Stimulated activated CD4-positive, alpha-beta T cell treated with anti-CD3 and anti-CD28 coated beads, Interleukin-12 subunit alpha, Interleukin-12 subunit beta, amount 100 ng/mL, for 24 hours (primary cell): ENCODE measurements around the gene GRAMD4.
"Not testable (repeated sequence)": the region's sequence is repeated elsewhere in the genome, so short reads cannot be mapped to it uniquely, and the experiment has no call there.

Source experiments
- DNase-seq, 2 experiments: peaks; one replicate each; pipeline ENCODE4 v3.0.0-alpha.2; 2020; ENCODE audit warnings: low read depth in 2 of 2

Gene GRAMD4

DNA sequence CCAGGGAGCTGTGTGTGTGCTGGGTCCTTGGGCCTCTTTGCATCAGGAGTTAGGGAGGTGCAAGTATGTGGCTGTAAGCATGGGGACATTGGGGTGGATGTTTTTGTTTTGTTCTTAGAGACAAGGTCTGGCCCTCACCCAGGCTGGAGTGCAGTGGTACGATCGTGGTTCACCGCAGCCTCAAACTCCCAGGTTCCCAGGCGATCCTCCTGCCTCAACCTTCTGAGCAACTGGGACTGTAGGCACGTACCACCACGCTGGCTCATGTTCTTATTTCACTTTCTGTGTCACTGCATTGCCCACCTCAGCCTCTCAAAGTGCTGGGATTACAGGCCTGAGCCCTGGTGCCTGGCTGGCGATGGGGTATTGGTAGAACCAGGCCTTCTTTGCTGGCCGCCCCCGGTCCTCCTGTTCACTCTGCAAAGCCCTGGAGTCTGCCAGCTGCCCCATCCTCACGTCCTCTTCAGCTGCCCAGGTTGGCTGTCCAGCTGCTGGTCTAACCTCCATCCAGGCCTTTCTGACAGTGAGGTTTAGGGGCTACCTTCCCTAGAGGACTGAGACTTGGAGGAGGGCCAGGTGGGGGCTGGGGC is 851 bp upstream of the GRAMD4 start:
- DNase-seq: no peak

DNA sequence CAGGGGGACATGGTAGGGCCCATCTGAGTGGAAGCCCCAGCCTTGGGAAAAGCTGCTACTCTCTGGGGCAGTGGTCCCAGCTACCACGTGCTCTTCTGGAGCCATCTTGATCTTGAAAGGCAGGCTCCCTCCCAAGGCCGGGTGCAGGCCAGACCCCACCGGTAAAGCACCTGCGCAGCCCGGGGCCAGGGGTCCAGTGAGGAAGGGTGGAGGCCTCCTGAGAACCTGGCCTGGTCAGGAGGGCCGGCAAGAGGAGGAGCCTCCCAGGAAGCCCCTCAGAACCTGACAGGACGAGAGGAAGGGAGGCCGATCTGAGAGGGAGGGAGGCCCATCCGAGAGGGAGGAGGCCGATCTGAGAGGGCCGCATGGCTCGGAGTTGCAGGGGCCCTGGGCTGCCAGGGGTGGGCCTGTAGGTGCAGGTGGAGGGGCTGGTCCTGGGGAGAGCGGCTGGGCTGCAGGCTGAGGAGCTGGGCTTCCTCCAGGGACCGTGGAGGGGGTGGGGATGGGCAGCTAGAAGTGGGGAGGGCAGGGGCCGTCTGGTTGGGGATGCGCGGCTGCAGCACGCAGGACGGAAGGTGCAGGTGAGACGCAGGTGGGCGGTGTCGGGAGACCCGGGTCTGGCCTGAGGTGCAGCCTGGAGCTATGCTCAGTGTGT is 529 bp downstream of the GRAMD4 start:
- DNase-seq: no peak

DNA sequence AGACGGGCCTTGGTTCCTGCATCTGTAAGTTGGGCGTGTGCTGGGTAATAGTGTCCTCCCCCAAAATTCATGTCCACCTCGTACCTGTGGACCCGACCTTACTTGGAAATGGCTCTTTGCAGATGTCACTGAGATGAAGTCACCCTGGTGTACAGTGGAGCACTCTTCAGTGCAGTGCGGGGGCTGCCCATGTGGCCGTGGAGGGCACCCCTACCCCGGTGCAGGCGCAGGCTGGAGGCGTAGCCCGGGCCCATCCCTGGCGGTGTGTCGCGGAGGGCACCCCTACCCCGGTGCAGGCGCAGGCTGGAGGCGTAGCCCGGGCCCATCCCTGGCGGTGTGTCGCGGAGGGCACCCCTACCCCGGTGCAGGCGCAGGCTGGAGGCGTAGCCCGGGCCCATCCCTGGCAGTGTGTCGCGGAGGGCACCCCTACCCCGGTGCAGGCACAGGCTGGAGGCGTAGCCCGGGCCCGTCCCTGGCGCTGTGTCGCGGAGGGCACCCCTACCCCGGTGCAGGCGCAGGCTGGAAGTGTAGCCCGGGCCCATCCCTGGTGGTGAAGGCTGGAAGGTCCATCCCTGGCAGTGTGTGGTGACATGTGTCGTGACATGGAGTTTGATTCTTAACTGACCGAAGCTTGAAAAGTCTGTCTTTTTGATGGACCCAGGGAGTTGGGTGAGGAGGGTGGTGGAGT is 1.2 kb downstream of the GRAMD4 start:
- DNase-seq: not testable (repeated sequence)

DNA sequence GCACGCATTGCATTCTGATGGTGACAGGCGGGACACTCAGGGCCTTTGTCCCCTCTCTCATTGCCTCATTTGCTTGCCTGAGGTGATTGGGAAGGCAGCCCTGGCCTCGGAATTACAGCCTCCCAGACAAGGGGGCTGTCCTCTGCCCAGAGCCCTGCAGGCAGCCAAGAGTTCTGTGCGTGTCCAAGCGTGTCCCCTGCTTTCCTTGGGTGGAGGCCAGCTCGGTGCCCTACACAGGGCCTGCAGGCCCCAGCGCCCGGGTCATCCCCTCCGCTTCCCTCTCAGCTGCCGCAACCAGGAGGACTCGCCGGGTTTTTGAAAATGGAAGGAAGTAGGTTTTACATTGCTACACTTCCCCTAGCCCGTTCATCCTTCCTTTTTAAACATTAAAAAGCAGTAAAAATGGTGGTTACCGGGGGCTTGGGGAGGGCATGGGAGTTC is 1.9 kb downstream of the GRAMD4 start:
- DNase-seq: no peak

DNA sequence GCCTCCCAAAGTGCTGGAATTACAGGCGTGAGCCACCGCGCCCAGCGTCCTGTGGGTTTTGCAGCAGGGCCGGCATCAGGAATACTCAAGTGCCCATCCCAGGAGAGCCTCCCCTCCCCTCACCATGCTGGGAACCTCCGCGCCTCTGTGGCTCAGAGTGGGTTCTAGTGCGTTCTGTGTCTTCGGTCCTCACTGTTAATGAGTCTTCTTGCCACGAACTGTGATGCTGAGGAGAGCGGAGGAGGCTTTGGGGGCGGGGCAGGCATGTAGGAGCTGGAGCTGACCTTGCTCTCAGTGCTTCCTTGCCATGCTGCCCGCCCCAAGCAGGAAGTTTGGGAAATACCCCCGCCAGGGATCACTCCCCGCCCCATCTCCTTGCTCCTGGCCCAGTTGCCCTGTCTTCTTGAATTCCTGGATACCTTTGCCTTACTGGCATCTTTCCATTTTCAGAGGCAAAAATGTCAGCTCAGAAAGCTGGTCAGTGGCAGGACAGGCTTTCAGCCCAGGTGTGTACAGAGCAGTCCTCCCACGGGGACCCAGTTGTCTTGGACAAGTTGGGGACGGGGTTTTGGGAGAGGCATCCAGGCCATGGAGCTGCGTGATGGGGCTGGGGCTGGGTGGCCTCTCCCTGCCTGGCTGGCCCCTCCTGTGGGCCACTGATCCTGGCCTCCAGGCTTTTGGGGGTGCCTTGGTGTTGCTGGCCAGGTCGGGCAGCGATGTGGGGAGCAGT is 5.1 kb downstream of the GRAMD4 start:
- no peak for DNase-seq

DNA sequence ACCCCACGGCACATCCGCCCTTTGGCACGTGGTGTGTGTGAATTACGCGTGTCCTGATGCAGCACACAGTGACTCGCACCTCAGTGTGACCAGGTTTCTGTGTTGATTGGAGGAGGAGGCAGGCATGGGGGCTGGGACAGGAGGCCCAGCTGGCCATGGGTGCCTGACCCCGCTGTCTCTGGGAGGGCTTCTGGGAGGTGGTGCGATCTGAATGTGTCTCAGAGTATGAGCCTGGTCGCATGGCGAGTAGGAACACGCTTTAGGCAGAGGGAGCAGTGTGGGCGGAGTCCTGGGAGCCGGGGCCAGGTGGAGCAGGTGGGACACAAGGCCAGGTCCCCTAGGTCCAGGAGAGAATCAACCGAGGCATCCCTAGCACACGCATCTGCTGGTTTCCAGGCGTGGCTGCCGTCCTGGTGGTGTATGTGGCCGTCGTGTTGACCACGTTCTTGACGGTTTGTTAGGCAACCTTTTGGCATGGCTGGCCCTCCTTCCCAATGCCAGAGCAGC is 5.7 kb downstream of the GRAMD4 start:
- no peak for DNase-seq

DNA sequence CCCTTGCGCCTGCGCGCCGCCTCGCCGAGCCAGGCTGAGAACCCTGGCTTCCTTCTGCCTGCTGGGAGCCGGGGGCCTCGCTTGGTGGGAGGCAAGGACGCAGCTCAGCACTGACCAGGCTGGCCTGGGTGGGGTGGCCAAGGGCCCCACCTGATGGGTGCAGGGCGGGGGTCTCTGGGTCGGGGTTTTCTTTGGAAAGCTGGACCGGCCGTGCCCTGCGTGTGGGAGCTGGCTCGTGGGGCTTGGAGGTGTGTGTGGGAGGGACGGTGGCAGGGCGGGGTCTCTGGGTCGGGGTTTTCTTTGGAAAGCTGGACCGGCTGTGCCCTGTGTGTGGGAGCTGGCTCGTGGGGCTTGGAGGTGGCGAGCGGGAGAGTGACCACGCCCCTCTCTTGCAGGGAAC is 6.2 kb downstream of the GRAMD4 start:
- DNase-seq: no peak

DNA sequence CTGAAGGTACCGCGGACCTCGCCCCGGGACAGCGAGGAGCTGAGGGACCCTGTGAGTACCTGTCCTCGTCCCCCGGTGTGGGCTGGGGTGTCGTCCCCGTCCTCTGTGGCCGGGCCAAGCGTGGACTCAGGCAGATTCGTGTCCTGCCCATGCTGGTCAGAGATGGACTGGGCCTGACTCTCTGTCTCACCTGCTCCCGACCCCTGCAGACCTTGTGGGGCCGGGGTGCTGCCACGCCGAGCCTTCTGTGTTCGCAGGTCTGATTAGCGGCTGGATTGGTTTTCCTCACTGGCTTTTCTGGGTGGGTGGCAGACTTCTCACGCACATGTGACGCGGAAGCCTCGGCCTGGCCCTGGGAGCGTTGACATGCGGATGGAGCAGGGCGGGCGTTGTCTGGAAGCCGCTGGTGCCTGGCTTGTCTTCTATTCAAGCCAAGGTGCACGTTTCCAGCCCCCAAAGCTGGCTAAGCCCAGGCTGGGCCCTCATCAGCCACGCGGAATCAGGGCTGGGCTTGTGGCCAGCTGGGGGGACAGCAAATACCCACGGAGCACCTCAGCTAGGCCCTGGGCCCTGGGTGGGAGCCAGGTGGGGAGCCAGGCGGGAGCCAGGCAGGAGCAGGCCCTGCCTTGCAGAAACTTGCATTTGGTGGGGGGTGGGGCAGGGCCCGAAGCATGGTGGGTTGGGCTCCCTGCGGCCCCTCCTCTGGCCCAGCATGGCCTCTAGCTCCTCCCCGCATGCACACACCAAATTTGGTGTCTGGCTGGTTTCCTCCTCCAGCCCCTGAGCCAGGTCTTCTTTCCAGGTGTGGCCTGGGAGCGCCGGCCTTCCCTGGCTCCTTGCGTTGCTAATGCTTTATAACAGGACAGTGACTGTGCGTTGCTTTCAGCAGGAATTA is 7.0 kb downstream of the GRAMD4 start:
- DNase-seq: no peak

DNA sequence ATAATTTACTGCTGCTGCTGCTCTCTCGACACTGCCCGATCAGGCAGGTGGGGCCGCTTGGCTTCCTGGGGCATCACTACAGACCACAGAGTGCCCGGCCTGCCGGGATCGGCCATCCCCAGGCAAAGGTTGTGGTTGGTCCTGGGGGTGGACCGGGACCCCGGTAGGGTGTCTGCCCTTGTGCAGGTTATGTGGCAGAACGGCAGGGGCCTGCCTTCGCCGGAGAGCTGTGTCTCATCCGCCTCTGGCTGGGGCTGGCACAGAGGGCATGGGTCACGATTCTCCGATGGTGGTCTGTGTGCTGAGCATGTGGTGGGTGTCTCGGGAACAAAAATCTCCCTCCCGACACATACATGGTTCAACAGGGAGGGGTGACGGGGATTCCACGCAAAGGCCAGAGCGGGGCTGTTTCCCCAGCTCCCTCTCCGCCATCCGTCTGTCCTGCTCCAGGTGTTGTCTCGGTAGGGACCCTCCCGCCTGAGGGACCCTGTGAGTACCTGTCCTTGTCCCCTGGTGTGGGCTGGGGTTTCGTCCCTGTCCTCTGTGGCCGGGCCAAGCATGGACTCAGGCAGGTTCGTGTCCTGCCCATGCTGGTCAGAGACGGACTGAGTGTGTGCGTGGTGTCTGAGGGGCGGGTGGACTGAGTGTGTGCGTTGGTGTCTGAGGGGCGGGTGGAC is 7.8 kb downstream of the GRAMD4 start:
- no peak for DNase-seq

DNA sequence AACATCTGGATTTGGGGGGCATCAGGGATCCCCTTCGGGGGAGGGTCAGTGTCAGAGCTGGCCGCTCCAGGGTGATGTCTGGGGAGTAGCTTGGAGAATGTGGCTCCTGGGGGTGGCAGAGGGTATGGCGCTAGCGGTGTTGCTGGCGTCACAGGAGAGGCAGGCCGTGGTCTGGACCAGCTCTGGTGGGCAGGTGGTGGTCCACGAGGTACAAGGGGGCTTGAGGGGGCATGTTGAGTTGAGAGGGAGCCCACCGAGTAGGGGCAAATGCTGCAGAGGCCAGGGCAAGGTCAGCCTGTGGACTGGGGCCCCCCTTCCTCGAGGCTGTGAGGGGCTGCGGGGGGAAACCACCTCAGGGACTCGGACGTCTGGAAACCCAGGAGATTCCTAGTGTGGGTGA is 8.6 kb downstream of the GRAMD4 start:
- no peak for DNase-seq

DNA sequence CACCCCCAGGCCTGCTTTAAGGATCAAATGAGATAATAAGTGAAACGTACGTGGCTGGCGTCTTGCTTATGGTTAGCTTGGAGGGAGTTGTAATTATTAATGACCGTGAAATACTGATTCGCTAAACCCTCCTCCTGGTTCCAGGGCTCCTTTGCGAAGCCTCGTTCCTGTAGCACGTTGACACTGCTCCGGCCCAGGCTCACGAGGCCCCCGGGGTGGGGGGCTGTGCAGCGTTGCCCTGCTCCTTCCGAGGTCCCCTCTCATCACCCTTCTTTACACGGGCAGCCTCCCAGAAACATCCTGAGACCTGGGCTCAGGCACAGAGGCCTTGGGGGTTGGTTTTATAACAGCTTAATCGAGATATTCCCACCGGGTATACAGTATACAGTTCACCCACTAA is 9.1 kb downstream of the GRAMD4 start:
- DNase-seq: no peak

DNA sequence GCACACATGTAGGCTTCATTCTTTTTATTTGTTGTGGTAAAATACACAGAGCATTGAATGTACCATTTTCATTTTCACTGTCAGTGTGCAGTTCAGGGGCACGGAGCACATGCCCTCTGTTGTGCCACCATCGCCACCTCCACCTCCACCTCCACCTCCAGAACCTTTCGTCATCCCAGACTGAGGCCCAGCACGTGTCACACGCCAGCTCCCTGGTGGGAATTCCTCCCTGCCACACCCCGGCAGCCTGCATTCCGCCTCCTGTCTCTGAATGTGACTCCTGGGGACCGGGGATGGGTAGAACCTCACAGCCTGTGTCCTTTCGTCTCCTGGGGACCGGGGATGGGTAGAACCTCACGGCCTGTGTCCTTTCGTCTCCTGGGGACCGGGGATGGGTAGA is 10.9 kb downstream of the GRAMD4 start:
- DNase-seq: no peak

DNA sequence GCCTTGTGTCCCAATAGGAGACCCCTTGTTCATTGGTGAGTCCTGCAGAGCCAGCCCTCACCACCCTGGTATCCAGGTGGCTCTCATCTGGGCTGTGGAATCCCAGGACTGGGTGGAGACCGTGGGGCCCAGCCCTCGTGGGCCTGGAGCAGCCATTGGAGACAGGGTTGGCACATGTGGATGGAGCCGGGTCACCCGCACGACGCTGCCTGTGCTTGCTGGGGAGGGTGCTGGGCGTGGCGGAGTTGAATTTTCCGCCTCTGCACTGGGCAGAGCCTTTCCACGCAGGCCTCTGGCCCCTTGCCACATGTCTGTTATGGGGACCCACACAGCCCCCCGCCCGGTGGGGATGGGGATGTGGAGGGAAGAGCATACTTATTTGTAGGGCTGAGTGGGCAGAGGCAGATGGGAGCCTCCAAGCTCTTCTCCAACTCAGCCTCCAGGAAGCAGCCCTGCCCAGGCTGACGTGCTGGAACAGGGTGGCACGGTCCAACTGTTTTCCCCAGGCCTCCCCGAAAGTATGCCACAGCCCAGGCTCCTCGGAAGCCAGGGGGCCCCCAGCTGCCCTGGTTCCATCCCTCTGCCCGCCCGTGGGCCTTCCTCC is 12.6 kb downstream of the GRAMD4 start:
- DNase-seq: no peak

DNA sequence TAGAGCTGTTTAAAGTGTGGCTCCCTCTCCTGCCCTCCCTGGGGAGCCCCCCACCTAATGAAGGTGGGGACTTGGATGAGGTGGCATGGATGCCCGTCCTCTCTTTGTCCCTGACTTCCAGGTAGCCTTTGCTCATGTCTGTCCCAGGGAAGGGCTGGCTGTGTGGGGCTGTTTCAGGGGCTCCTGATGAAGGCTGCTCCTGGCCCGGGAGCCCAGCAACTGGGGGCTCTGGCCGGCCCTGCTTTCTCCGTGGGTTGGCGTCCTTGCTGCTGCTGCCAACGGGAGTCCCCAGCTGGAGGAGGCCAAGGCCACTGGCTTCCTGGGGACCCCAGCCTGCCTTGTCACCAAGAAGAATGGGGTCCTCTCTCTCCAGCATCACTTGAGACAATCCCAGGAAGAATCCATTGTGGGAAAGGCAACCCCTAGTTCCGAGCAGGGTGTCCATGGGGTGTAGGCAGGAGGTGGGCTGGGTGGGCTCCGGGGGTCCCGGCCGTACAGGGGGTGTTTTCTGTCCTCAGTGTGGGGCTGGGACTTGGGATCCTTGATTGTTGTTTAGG is 13.2 kb downstream of the GRAMD4 start:
- DNase-seq: no peak

DNA sequence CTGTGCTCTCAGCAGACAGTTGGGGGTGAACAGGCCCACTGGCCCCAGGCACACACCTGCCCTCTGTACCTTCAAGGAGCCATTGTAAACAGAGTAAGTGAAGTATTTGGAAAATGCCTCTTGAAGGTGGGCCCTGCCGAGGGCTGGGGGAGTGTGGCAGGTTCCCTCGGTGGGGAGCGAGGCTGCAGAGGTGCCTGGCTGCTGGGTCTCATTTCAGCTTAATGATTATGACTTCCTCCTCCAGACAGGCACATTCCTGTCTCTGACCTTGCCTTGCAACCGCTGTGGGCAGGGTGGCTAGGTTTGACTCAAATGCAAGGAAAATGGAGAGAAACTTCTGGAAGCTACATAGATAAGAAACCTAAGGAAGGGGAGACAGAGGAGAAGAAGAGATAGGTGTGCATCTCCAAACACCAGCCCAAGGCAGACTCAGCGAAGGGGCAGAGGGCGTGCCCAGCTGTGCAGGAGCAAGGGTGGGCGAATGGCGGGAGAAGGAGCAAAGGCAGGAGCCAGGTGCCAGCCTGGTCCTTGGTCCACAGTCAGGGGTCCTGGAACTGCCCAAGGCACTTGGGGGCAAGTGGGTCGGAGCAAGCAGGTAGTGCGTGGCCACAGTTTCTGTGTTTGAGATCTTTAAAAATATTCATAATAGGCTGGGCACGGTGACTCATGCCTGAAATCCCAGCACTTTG is 14.0 kb downstream of the GRAMD4 start:
- no peak for DNase-seq

DNA sequence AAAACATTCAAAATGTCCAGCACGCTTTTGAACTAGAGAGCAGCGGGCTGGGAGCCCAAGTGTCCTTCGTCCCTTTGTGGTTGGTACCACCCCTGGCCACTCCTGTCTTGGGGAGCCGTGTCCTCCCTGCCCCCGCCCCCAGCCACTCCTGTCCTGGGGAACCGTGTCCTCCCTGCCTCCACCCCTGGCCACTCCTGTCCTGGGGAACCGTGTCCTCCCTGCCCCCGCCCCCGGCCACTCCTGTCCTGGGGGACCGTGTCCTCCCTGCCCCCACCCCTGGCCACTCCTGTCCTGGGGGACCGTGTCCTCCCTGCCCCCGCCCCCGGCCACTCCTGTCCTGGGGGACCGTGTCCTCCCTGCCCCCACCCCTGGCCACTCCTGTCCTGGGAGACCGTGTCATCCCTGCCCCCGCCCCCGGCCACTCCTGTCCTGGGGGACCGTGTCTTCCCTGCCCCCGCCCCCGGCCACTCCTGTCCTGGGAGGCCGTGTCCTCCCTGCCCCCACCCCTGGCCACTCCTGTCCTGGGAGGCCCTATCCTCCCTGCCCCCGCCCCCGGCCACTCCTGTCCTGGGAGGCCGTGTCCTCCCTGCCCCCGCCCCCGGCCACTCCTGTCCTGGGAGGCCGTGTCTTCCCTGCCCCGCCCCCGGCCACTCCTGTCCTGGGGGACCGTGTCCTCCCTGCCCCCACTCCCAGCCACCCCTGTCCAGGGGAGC is 14.9 kb downstream of the GRAMD4 start:
- DNase-seq: not testable (repeated sequence)

DNA sequence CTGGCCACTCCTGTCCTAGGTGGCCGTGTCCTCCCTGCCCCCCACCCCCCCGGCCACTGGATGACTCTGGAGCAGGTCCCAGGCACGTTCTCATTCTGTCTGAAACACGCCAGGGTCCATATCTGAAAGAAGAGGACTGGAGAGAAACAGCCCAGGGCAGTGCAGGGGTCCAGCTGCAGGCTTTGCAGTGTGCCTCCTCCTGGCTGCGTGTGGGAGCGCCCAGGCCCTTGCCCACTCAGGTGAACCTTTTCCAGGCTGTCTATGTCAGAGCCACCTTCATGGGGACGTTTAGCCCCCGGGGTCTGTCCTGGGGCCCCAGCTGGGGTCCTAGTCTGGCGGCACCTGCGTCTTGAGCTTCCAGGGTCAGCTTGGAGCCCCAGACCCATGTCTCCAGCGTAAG is 15.6 kb downstream of the GRAMD4 start:
- DNase-seq: no peak

DNA sequence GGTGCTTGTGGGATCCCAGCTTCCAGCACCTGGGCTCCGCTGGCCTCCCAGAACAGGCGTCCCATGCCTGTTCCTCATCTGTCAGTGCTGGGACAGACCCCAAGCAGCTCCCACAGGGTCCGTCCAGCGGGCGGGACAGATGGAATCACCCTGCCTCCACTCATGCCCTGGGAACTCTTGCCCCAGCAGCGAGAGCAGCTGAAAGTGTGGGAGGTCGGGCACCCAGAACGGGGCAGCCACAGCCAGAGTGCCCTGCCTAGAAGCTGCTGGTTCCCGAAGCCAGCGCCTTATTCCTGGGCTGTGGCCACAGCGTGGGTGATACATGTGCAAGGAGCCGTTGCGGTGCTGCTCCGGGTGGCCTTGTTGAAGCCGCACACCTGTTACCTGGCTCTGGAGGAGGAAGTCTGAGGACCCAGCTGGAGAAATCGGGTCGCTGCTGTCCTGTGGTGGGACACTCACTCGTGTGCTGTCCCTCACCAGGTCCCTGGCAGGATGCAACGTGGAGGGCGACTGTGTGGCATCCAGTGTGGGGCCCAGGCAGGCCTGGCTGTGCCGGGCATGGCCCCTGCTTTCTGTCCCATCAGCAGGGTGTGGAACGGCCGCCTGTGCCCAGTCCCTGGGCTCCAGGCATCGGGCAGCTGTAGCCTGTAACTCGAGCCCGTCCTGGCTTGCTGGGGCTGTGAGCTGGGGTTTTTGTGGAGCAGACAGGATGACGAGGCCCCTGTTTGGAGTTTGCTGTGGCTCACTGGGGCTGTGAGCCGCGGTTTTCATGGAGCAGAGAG is 16.2 kb downstream of the GRAMD4 start:
- DNase-seq: no peak
